HCT116 (cell line): ENCODE results near the gene GATB. TPM values are rescaled to one million over a fixed set of nuclear protein-coding genes. Genes with fewer than 3 reads are reported as not detected.

Experiments used
- ATAC-seq: fragments of 200-7000 bp; cut with Tn5 transposase; 2 replicates; pipeline ENCODE4 v1.9.1; 2020; ENCODE audit warnings: mild to moderate bottlenecking, moderate library complexity
- BruUV-seq: library from RNA; stranded (reverse); fragments of 400-500 nt; replicated peaks from 2 replicates; lab custom pipeline; 2021; lab: Mats Ljungman, UMichigan
- CTCF ChIA-PET: fragments of 300-600 bp; sonication (Branson Sonifier 250); formaldehyde crosslinking; loops from one replicate; lab custom pipeline; 2021; ENCODE audit warnings: antibody characterized with exemption; lab: Charles Lee
- POLR2A ChIA-PET: fragments of 300-600, 350-600 bp; sonication (Branson Sonifier 250); formaldehyde crosslinking; loops from one replicate; lab custom pipeline; 2021; ENCODE audit warnings: antibody characterized with exemption; lab: Charles Lee
- RAD21 ChIA-PET, 2 experiments: fragments of 300-600 bp; sonication (Branson Sonifier 250); formaldehyde crosslinking; loops; one replicate each; lab custom pipeline; 2023; ENCODE audit warnings: low total read pairs in 2 of 2; ENCODE audit not compliant: uncharacterized antibody in 2 of 2, unreplicated experiment in 2 of 2, low non-redundant PET in 1 of 2; lab: Charles Lee
- DNase-seq: peaks from one replicate; pipeline ENCODE4 v3.0.0-alpha.2; 2010; ENCODE audit warnings: low read depth, low spot score
- H2AFZ ChIP-seq: fragments of 200-600 bp; shearing (Covaris generic), sonication (generic); 2 replicates; pipeline ENCODE4 v1.6.1; 2017; ENCODE audit warnings: low read depth, mixed run types, mixed read lengths, antibody characterized with exemption, low read length; ENCODE audit not compliant: poor library complexity, severe bottlenecking
- H3K27ac ChIP-seq: 2 replicates; pipeline ENCODE4 v1.5.1; 2012; ENCODE audit warnings: low read depth, low read length
- H3K27me3 ChIP-seq: fragments of 200-600 bp; sonication (generic); 2 replicates; pipeline ENCODE4 v1.6.1; 2016; ENCODE audit warnings: mixed run types, low read length, mixed read lengths; ENCODE audit not compliant: insufficient read depth
- H3K36me3 ChIP-seq, 2 experiments: fragments of 200-500 bp in 1 of 2; fragments of 200-600 bp in 1 of 2; sonication (Bioruptor generic) in 1 of 2; sonication (generic) in 1 of 2; 2 replicates each; pipeline versions ENCODE4 v1.5.1 to v1.6.1; 2014 to 2016; ENCODE audit warnings: low read length in 2 of 2, inconsistent platforms in 1 of 2, mixed read lengths in 1 of 2, mixed run types in 1 of 2; ENCODE audit not compliant: insufficient read depth in 2 of 2, control insufficient read depth in 1 of 2
- H3K4me1 ChIP-seq, 2 experiments: fragments of 200-600 bp in 1 of 2; sonication (generic) in 1 of 2; 2 replicates each; pipeline versions ENCODE4 v1.5.1 to v1.6.1; 2012 to 2017; ENCODE audit warnings: low read length in 2 of 2, inconsistent platforms in 1 of 2, mild to moderate bottlenecking in 1 of 2, mixed read lengths in 1 of 2, mixed run types in 1 of 2, moderate library complexity in 1 of 2; ENCODE audit not compliant: insufficient read depth in 2 of 2, control insufficient read depth in 1 of 2
- H3K4me2 ChIP-seq: fragments of 200-600 bp; sonication (generic); 2 replicates; pipeline ENCODE4 v1.6.1; 2017; ENCODE audit warnings: mixed run types, low read length, mixed read lengths
- H3K4me3 ChIP-seq, 2 experiments: fragments of 200-600 bp in 1 of 2; sonication (generic) in 1 of 2; replicated peaks in 1 of 2; 2 replicates each; pipeline ENCODE4 v1.5.1; 2011 to 2016; ENCODE audit warnings: low read length in 2 of 2, control low read depth in 1 of 2, low read depth in 1 of 2, mild to moderate bottlenecking in 1 of 2, mixed read lengths in 1 of 2, mixed run types in 1 of 2
- H3K79me2 ChIP-seq: fragments of 200-600 bp; sonication (generic); 2 replicates; pipeline ENCODE4 v1.6.1; 2017; ENCODE audit warnings: mild to moderate bottlenecking, mixed run types, low read length, moderate library complexity, mixed read lengths; ENCODE audit not compliant: insufficient read depth
- H3K9ac ChIP-seq: fragments of 200-600 bp; sonication (generic); 2 replicates; pipeline ENCODE4 v1.6.1; 2016; ENCODE audit warnings: low read length, mixed read lengths
- H3K9me2 ChIP-seq: fragments of 200-600 bp; sonication (generic), shearing (Covaris generic); 2 replicates; pipeline ENCODE4 v1.6.1; 2017; ENCODE audit warnings: mixed run types, mild to moderate bottlenecking, moderate library complexity; ENCODE audit not compliant: insufficient read depth
- H3K9me3 ChIP-seq, 2 experiments: fragments of 200-500 bp in 1 of 2; fragments of 200-600 bp in 1 of 2; sonication (Bioruptor generic) in 1 of 2; sonication (generic) in 1 of 2; 2 replicates each; pipeline ENCODE4 v1.6.1; 2014 to 2017; ENCODE audit warnings: low read length in 2 of 2, mixed read lengths in 2 of 2, inconsistent platforms in 1 of 2, low read depth in 1 of 2, mild to moderate bottlenecking in 1 of 2, mixed run types in 1 of 2, moderate library complexity in 1 of 2; ENCODE audit not compliant: control insufficient read depth in 1 of 2, insufficient read depth in 1 of 2
- H4K20me1 ChIP-seq: fragments of 200-600 bp; sonication (generic), shearing (Covaris generic); 2 replicates; pipeline ENCODE4 v1.6.1; 2017; ENCODE audit warnings: mixed run types, mild to moderate bottlenecking, moderate library complexity; ENCODE audit not compliant: insufficient read depth
- CBX3 ChIP-seq: IDR thresholded peaks from 2 replicates; pipeline ENCODE4 v1.6.1; 2012; ENCODE audit warnings: low read depth
- EGR1 ChIP-seq: IDR thresholded peaks from 2 replicates; pipeline ENCODE4 v1.6.1; 2012; ENCODE audit warnings: low read depth
- EZH2 ChIP-seq: fragments of 200-600 bp; sonication (generic); IDR thresholded peaks from 2 replicates; pipeline ENCODE4 v1.6.1; 2017; ENCODE audit warnings: antibody characterized with exemption, mixed run types
- FOSL1 ChIP-seq: IDR thresholded peaks from 2 replicates; pipeline ENCODE4 v1.6.1; 2012; ENCODE audit warnings: low read depth
- RAD21 ChIP-seq: IDR thresholded peaks from 2 replicates; pipeline ENCODE4 v1.6.1; 2012; ENCODE audit warnings: low read depth, mild to moderate bottlenecking
- ZFX ChIP-seq: fragments of 450-650 bp; IDR thresholded peaks from 2 replicates; pipeline ENCODE4 v1.6.1; 2017
- intact Hi-C: fragments of 100-400 bp; cut with micrococcal nuclease; formaldehyde crosslinking; loops from 2 replicates; pipeline ENCODE4 v1.10.0; 2022
- total RNA-seq: library from RNA; stranded (reverse); gene quantifications from one replicate; pipeline ENCODE4 v1.2.1, GENCODE V29; 2021; ENCODE audit not compliant: unreplicated experiment
- TF ChIP-seq, protein P1 (sequence below): IDR thresholded peaks from 2 replicates; pipeline ENCODE4 v1.6.1; 2012
- TF ChIP-seq, protein P2 (sequence below): IDR thresholded peaks from 2 replicates; pipeline ENCODE4 v1.6.1; 2012; ENCODE audit warnings: low read depth

GATB gene
- total RNA-seq, 1 experiment from 2014 or later = 29.3 TPM

DNA sequence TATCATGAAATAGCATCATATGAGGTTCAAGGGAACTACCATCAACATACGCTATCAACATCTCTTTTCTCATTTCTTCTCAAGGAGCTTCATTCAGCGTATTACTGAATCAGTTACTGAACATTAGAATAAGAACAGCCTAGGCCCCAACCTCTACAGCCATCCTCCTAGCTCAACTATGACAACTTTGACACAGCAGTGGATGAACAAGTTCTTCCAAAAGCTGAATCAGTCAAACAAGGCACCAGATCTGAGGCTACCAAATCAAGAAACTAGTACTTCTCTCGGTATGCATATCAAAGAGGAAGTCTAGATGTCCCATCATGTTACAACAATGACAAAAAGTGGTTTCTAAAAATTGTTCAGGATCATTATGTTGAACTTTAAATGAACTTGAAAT lies 57.4 kb downstream of the GATB start:
- no peak overlapping the region for H3K4me2 ChIP-seq
- POLR2A ChIA-PET = interaction anchor here (0.7 kb wide), 1 partner anchor 41 kb away, joined by 3 read pairs; no protein-coding TSS in a partner anchor
- DNase-seq = no peak
- no peak for TF ChIP-seq ZFX
- TF ChIP-seq, all 23 proteins: peak for 0
- no peaks in the 10 kb centered on the region for H3K79me2 ChIP-seq
- H3K9ac ChIP-seq = no peak overlapping the region
- ATAC-seq = no peak
- H3K27me3 ChIP-seq = no peaks in the 10 kb centered on the region
- no peaks in the 10 kb centered on the region for H3K4me1 ChIP-seq
- H3K9me3 ChIP-seq = no peaks in the 10 kb centered on the region
- H2AFZ ChIP-seq = no peak overlapping the region
- no TSS peak for BruUV-seq
- no peak overlapping the region for H3K4me3 ChIP-seq
- no peaks in the 10 kb centered on the region for H3K36me3 ChIP-seq
- ChIA-PET CTCF (no interaction called here), RAD21 (no interaction called here)
- intact Hi-C loops = no loop called here
- H3K9me2 ChIP-seq = no peaks in the 10 kb centered on the region
- H3K27ac ChIP-seq = no peak overlapping the region
- H4K20me1 ChIP-seq = no peaks in the 10 kb centered on the region

DNA sequence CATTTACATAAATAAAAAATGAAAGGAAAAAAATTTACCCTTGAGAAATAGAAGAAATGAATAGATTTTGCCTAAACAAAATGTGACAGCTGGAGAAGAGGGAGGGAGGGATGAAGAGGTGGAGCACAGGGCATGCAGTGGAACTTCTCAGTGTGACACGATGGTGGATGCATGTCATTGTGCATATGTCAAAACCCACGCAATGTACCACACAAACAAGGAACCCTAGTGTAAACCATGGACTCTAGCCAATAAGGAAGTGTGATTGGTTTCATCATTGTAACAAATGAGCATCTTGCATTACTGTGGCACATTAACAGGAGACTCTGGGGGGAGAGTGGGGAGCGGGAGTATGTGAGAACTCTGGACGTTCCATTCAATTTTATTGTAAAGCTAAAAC lies 58.6 kb downstream of the GATB start:
- no peak for TF ChIP-seq CBX3
- TF ChIP-seq, protein P1, sequence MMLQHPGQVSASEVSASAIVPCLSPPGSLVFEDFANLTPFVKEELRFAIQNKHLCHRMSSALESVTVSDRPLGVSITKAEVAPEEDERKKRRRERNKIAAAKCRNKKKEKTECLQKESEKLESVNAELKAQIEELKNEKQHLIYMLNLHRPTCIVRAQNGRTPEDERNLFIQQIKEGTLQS = no peak
- TF ChIP-seq EGR1 = no peak
- TF ChIP-seq RAD21 = no peak
- no peak for TF ChIP-seq EZH2
- TF ChIP-seq, protein P2, sequence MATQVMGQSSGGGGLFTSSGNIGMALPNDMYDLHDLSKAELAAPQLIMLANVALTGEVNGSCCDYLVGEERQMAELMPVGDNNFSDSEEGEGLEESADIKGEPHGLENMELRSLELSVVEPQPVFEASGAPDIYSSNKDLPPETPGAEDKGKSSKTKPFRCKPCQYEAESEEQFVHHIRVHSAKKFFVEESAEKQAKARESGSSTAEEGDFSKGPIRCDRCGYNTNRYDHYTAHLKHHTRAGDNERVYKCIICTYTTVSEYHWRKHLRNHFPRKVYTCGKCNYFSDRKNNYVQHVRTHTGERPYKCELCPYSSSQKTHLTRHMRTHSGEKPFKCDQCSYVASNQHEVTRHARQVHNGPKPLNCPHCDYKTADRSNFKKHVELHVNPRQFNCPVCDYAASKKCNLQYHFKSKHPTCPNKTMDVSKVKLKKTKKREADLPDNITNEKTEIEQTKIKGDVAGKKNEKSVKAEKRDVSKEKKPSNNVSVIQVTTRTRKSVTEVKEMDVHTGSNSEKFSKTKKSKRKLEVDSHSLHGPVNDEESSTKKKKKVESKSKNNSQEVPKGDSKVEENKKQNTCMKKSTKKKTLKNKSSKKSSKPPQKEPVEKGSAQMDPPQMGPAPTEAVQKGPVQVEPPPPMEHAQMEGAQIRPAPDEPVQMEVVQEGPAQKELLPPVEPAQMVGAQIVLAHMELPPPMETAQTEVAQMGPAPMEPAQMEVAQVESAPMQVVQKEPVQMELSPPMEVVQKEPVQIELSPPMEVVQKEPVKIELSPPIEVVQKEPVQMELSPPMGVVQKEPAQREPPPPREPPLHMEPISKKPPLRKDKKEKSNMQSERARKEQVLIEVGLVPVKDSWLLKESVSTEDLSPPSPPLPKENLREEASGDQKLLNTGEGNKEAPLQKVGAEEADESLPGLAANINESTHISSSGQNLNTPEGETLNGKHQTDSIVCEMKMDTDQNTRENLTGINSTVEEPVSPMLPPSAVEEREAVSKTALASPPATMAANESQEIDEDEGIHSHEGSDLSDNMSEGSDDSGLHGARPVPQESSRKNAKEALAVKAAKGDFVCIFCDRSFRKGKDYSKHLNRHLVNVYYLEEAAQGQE = no peak
- no peak for TF ChIP-seq FOSL1
- Histone ChIP-seq H3K4me1 (no peaks in the 10 kb centered on the region), H3K36me3 (no peaks in the 10 kb centered on the region), H3K9me3 (no peaks in the 10 kb centered on the region), H3K79me2 (no peaks in the 10 kb centered on the region), H4K20me1 (no peaks in the 10 kb centered on the region), H3K9me2 (no peaks in the 10 kb centered on the region), H3K4me2 (no peak overlapping the region), H3K4me3 (no peak overlapping the region), H3K27me3 (no peaks in the 10 kb centered on the region), H2AFZ (no peak overlapping the region), H3K27ac (no peak overlapping the region), H3K9ac (no peak overlapping the region)
- ChIA-PET CTCF (no interaction called here), POLR2A (no interaction called here), RAD21 (no interaction called here)
- BruUV-seq = no TSS peak
- ATAC-seq = no peak
- intact Hi-C loops = no loop called here
- DNase-seq = no peak
